ENCODE results near the gene HOXA1.

Gene HOXA1

DNA sequence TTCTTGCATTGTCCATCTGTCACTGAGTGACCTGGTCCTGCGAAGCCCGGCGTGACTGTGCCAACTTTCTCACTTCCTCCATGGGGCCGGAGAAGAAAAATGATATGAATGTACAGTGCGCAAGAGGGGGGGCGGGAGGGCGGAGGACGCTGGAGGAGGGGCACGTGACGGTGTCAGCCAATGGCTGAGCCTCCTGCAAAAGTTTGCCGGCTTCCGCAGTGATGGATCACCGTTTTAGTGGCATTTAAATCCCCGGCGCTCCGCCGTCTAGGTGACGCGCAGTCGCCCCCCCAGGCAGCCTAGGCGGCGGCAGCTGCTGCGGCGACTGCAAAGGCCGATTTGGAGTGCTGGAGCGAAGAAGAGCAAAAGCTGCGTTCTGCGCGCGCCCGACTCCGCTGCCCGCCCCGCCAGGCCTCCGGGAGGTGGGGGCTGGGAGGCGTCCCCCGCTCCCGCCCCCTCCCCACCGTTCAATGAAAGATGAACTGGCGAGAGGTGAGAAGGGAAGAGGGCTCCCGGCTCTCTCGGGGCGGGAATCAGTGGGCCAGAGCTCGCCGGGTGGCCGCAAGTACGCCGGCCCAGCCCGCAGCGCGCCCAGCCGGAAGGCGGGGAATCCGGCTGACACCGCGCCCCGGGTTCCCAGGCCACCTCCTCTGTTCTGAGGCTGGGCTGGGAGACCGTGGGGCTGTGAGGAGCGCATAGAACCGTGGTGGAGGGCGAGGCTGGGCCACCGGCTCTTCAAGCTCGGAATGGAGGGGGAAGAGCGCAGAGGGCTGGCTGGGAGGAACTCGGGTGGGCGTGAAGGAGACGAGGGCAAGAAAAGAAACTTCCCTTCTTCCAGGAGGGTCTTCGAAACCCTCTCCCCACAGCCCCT, at the start of gene HOXA1:
Gene HOXA1 (minus strand): TSS at position 104 of the 871 bp plus-strand sequence. CDS start 88 bp downstream, at position 16.
- DNase-seq (ENCODE audit: low read depth) = peak; percentile 26

DNA sequence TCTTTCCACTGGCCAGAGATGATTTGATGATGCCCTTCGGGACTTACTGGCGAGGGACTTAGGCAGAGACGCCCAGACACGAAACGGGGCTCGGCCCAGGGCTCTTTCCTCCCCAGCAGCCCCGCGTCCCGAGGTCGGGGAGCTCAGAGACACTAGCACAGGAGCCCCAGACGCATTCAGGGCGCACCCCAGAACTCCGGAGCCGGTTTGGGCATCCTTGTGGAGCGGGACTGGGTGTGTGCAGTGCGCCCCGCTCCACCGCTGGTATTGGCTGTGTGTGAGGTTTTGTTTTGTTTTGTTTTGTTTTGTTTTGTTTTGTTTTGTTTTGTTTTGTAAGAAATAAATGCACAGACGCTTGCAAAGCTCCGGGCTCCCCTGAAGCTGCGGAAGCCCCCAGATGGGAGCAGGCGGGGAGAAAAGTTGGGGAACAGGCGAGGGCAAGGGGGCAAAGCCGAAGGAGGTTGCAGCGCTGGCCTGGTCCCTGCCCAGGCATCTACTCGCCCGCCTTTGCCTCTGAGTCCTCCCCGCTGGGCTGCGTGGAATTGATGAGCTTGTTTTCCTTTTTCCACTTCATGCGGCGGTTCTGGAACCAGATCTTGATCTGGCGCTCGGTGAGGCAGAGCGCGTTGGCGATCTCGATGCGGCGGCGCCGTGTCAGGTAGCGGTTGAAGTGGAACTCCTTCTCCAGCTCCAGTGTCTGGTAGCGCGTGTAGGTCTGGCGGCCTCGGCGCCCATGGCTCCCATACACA, 49.5 kb upstream of the HOXA1 start:
- DNase-seq (ENCODE audit: low read depth) = no peak

DNA sequence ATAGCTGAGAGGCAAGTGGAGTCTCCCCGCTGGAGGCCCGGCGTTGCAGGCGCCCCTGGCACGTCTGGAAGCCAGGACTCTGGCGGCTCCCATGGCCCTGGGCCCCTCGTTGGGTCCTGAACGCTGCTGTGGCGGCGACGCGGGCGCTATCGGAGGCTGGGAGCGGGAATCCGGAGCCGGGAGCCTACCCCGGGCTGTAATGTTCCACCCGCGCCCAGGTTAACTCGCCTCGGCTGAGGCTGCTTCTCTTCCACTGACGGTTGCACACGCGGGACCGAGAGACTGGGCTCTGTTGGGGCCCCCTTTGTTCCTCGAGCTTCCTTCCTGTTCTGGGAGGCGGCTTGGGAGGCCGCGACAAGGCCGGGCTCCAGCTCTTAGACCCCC, 49.0 kb upstream of the HOXA1 start:
- no peak for DNase-seq (ENCODE audit: low read depth)

DNA sequence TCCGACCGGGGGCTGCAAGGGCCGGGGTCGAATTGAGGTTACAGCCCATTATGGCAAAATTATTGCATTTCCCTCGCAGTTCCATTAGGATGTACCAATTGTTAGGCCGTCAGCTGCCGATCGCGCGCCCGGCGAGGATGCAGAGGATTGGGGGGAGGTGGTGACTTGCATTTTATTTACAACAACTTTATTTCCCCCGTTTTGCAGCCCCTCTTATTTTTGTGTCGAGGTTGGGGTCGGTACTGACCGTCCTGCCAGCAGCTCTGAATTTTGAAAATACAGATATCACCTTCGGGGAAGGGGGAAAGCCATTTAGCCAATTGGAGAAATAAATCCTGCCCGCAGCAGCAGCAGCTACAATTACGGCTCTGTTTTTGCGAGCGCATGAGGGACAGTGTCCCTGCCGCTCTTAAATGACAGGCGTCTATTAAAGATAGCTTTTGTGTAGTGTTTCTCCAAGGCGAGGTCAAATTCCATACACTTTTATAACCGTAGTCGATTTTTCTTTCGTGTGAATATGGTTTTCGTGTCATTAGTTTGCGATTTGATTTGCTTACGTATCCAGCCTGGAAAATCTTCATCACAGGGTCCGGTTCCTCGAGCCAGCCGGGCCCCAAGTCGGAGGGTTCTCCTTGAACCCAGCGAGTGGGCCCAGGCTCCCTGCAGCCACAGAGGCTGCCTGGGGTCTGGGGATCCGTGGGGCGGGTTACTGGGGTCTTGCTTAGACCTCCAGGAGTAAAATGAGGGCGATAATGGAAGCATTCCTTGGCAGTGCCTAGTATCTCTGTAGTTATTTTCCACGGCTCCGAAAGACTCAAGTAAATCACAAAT, 48.4 kb upstream of the HOXA1 start:
- no peak for DNase-seq (ENCODE audit: low read depth)

DNA sequence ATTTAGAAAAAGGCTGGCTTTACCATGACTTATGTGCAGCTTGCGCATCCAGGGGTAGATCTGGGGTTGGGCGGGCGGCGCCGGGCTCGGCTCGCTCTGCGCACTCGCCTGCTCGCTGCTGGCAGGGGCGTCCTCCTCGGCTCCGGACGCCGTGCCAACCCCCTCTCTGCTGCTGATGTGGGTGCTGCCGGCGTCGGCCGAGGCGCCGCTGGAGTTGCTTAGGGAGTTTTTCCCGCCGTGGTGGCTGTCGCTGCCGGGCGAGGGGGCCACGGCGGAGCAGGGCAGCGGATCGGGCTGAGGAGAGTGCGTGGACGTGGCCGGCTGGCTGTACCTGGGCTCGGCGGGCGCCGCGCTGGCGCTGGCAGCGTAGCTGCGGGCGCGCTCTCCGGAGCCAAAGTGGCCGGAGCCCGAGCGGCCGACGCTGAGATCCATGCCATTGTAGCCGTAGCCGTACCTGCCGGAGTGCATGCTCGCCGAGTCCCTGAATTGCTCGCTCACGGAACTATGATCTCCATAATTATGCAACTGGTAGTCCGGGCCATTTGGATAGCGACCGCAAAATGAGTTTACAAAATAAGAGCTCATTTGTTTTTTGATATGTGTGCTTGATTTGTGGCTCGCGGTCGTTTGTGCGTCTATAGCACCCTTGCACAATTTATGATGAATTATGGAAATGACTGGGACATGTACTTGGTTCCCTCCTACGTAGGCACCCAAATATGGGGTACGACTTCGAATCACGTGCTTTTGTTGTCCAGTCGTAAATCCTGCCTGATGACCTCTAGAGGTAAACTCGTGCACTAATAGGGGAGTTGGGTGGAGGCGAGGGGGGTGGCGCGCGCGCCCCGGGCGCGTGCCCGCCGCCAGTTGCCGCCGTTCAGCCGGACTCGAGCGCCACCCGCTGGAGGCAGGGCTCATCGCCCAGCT, 47.5 kb upstream of the HOXA1 start, which contains the start of gene HOXA5:
Gene HOXA5 (minus strand): TSS at position 659 of the 927 bp plus-strand sequence. CDS start 74 bp downstream, at position 585.
- DNase-seq (ENCODE audit: low read depth) = peak; percentile 46

DNA sequence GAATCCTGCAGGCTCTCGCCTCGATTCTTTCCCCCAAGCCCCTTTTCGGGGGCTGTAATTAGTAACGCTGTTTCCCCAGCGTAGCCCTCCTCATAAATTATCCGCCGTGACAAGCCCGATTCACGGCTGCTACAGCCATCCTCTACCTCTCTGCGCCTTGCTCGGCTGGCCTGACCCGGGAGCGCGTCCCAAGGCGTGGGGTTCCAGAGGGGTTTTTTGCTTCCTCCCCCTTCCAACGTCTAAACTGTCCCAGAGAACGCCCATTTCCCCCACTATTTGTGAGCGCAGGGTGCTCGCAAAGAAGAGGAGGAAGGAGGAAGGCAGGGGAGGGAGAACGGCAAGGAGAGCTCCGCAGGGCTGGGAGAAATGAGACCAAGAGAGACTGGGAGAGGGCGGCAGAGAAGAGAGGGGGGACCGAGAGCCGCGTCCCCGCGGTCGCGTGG, 46.8 kb upstream of the HOXA1 start:
- DNase-seq (ENCODE audit: low read depth) = no peak

DNA sequence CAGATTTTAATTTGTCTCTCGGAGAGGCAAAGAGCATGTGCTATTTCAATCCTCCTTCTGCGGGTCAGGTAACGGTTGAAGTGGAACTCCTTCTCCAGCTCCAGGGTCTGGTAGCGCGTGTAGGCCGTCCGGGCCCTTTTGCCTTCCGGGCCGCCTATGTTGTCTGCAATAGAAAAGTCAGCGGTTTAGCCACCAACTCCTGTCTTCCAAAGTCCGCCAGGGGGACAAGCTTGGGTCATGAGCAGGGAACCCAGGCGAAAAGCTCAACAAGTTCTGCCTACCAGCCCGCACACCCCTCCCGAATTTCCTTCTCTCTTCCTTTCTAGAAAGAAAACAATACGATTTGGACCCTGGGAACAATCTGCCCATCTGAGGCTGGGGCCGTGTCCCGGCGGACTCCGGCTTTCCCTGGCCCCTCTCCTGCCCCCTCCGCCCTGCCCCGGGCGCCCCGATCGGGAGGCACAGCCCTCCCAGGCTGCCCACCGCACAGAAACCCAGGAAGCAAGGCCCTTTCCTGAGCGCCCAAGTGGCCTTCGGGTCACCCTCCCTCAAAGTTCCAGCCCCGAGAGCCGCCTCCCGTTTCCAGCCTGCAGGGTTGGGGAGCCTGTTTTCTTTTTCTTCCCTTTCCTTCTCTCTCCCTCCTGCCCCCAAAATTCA, 46.3 kb upstream of the HOXA1 start:
- no peak for DNase-seq (ENCODE audit: low read depth)

DNA sequence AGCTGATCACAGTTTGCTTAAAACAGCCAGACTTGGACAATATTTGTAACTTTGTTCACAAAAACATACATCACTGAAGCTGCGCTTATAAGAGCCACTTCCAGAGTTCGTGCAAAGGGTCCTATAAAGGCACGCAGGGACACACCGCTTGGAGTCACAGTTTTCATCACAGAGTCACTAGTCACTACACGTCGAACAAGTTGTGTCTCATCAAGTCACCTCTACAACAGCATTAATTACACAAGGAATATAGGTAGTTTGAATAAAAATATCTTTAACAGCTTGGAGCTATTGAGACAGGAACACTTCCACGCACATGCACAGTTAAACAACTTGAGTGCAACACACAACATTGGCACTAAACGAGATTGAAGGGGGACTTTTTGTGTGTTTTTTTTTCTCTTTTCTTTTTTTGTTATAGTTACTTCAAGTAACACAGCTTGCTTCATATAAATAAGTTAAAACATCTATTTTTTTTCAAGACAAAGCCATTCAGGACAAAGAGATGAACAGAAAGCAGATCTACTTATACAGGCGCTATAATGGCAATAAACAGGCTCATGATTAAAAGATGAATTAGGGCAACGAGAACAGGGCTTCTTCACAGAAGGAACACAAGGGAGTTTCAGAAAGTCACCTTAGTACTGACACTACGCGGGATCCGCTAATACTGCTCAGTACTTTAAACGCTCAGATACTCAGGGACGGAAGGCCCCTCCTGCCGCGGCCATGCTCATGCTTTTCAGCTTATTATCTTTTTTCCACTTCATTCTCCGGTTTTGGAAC, 45.5 kb upstream of the HOXA1 start:
- no peak for DNase-seq (ENCODE audit: low read depth)

DNA sequence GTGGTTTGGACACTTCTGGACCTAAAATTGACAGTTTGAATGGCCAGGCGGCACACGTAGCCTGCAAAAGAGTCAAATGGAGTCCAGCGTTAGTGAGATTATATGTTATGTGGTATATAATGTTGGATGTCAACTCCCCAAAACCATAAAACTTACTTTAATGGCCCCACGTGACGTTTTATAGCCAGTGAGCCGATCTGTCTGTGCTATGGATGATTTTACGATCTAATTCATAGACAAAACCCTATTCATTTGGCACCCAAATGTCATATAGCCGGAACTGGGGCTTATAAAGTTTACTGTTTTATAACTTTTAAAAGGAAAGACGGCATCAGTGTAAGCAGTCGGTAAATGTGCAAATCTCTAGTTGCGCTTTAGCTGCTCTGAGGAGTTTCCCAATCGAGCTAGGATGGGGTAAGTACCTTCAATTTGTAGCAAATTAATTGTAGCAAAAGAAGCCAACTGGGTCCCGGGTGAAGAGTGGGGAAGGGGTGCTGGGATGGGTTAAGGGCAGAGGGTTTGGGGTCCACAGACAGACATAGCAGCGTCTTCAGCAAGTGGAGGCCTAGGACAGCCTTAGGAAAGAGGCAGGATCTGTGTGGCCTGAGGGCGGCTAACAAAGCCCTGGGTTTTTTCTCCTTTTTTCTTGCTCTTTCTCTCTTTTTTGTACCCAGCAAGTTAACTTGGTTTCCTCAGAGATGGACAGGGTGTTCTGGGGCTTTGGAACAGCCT, 44.5 kb upstream of the HOXA1 start:
- DNase-seq (ENCODE audit: low read depth) = no peak

DNA sequence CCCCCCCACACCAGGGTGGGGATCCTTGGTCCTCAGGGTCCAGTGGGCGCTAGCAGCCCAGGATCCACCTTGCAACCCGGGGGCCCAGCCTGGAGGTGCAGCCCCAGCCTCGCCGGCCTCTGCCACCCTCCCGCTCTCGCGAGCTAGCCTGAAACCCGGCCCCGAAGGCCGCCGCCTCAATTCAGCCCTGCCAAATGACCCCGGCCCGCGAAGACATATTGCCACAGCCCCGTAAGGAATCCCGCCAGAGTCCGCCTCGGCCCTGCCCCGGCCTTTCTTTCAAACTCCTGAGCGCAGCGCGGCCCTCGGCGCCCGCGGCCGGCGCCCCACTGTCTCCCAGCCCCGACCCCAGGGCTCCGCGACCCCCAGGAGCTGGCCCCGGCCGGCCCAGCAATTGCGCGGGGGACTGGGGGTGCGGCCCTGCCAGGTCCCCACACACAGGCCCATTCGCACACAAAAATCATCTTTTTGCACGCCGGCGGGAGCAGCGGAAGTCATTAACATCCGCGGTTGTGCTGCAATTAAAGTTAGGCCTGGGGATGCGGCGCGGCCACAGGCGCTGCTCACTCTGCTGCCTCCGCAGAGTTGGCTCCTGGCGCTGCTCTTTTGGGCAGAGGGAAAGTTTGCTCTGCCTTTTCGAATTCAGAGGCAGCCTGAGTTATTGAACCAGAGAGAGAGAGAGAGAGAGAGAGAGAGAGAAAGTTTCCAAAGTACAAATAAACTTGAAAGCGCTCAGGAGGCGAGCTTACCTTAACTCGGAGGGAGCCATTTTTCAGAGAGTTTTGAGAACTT, 43.7 kb upstream of the HOXA1 start:
- DNase-seq (ENCODE audit: low read depth) = no peak

DNA sequence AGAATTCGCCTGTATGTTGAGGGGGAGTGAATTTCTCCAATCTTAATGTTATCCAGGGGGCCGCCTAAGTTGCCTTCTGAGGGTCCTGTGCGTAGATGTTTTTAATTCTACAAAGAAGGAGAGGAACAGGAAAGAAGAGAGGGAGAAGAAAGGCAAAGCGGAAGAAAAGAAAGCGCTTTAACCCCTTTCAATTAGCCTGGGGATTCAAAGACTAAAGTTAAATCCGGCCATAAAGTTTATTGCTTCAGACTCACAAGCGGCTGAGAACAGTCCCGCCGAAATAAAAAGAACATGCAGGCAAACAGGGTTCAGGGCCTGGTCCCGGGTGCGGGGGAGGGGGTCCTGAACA, 43.2 kb upstream of the HOXA1 start:
- no peak for DNase-seq (ENCODE audit: low read depth)

DNA sequence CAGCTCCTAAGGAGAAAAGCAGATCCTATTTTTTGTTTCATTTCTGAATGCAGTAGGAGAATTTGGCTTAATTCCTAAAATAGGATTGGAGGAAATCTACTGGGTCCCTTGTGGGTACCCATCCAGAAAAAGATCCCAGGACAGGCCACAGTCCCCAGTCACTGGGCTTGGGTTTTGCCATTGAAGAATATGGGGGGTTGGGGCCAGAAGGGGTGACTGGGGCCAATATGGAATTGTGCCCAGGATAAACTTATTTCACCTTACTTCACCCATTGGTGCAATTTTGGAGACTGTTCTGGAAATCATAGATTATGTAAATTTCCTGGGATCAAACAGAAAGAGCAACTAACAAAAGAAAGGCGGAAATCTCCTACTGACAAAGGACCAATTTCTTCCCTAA, 42.7 kb upstream of the HOXA1 start:
- no peak for DNase-seq (ENCODE audit: low read depth)

DNA sequence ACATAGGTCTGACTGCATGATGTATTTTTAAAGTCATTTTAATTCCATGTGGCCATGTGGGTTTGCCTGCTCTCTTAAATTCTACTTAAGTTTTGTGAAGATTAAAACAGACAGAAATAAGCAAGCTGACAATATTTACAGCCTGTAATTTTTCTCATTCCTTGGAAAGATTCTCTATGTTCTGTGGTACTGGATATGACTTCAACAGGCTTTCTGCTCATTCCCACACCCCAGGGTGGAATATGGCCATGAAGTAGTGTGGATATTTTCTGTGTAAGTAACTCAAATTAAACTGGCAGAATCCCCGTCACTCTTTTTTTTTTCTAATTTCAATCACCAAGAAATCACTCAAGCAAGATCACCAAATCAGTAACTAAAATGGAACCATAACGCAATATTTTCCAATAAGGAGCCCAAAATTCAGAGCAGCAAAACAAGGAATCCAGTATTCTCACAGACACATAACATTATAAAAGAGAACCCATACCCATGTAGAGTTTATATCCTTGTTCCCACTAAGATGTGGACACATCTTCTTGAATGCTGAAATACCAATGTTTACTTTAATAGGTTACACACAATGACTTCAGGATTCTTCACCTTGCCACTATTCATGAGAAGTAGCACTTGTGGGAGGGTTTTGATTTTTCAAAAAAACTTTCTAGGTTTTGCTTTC, 42.0 kb upstream of the HOXA1 start:
- DNase-seq (ENCODE audit: low read depth) = no peak

DNA sequence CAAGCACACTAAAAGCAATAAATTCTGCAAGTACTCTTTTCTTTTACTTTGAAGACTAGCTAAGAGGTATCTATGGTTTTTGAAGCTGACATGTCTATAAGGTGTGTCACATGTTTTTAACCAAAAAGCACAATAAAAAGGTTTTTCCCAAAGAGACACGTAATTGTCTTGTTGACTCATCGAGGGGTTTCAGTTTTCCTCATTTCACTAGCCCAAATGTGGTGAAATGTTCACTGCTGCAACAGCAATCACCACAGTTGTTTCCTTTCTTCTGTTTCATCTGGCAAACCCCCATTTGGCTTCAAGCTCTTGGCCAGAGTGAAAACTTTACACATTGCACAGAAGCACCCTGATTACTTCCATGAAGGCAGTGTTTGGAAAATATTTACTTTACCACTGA, 38.6 kb upstream of the HOXA1 start:
- DNase-seq (ENCODE audit: low read depth) = peak; percentile 34

DNA sequence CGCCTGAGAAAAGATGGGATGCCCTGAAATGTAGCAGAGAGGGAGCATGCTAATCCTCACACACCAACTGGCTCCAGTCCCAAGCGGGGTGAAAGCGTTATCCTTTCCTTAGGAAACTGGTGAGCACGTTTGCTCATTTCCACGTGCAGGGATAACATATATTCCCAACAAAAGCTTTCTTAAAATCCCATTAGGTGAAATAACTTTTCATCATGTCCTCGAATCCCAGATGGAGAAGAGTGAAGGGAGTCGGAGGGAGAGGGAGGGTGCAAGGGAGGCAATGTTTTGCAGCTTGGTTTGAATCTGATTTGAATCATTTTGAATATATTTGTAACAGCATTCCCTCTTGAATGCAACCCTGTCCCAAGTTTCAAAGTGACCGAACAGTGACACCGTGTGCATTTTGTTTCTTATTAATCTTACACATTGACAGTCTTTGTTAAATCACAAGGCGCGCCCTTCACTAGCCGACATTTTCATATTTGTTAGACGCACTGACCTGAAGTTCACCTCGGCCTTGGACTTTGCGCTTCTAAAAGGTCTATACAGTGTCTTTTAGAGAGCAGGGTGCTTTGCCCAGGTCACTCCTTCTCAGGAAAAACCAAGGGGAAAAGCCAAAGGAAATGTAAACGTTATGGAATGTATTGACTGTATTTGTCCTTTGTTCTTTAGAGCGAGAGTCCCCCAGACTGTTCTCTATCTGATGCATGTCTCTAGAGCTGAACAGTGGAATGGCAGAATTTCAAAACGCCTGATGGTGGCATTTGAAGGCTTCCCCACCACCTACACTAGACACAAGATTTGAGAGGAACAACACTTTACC, 37.8 kb upstream of the HOXA1 start:
- DNase-seq (ENCODE audit: low read depth) = no peak

DNA sequence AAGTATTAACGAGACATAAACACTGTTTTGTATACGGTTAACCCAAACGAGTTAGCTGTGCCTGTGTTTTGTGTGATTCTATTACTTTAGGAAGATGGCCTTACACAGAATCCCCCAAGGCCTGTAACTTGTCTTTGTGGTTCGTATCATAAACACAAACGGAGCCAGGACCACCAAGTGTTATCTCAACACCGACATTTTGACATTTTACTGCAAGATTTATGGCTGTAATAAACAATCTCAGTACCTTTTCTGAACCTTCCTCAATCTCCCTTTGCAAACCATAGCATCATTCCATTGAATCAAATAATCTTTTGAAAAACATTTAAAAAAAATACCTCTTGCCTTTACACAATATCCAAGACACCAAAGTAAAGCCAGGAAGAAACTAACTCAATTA, 37.2 kb upstream of the HOXA1 start:
- no peak for DNase-seq (ENCODE audit: low read depth)

DNA sequence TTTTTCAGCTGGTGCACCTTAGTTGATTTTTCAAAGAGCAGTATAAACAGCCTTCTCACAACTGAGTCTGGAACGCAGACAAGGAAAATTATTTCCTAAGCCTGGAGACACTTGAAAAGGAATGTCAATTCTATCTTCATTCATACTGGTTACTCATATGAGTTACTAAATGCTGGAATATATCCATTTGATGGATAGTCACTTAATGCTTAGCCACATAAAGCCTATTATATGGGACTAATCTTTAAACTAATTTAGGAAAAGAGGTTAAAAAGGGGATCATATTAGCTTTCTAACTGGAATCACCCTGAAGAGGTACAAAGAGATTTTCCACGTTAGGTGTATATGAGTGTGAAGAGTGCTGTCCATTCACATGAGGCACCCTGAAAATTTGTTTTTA, 36.4 kb upstream of the HOXA1 start:
- DNase-seq (ENCODE audit: low read depth) = no peak

Data from GM04503 (cell line).